HG03342 (cell line): ENCODE data around the gene RNF175.
A peak's percentile ranks its signal among the peaks of the same experiment; 100 is the strongest.
"Not testable (repeated sequence)": the region's sequence is repeated elsewhere in the genome, so short reads cannot be mapped to it uniquely, and the experiment has no call there.

Experiments used
- ATAC-seq: cut with Tn5 transposase; IDR thresholded peaks from one replicate; pipeline ENCODE4 v1.9.1; 2021; ENCODE audit warnings: mild to moderate bottlenecking, moderate library complexity; ENCODE audit not compliant: unreplicated experiment

RNF175 gene

GRCh38 chr4:153684971-153685371 is 74.9 kb downstream of the RNF175 start:
- ATAC-seq: no peak

- ATAC-seq: peak; percentile 96
These were observed 75.4 kb downstream of the RNF175 start, which contains the start of gene TLR2 for GRCh38 chr4:153684182-153684970. Gene TLR2, plus strand, starts transcription at chr4:153684280. Its CDS starts 18,628 bp downstream, at chr4:153702908.

GRCh38 chr4:153683763-153684181 is 76.1 kb downstream of the RNF175 start:
- no peak for ATAC-seq

- no peak for ATAC-seq
These were observed 80.3 kb downstream of the RNF175 start for GRCh38 chr4:153679486-153679885.

- no peak for ATAC-seq
These were observed 82.8 kb downstream of the RNF175 start for GRCh38 chr4:153676984-153677383.

- no peak for ATAC-seq
These were observed 83.3 kb downstream of the RNF175 start for GRCh38 chr4:153676486-153676885.

GRCh38 chr4:153669838-153670237 is 90.0 kb downstream of the RNF175 start:
- ATAC-seq: no peak

- ATAC-seq: no peak
These were observed 91.2 kb downstream of the RNF175 start for GRCh38 chr4:153668647-153669046.

- ATAC-seq: not testable (repeated sequence)
These were observed 93.3 kb downstream of the RNF175 start for GRCh38 chr4:153666505-153666904.

- no peak for ATAC-seq
These were observed 96.2 kb downstream of the RNF175 start for GRCh38 chr4:153663667-153664066.

GRCh38 chr4:153661908-153662307 is 97.9 kb downstream of the RNF175 start:
- ATAC-seq: no peak

GRCh38 chr4:153661215-153661822 is 98.5 kb downstream of the RNF175 start:
- ATAC-seq: no peak
